ENCODE measurements around the gene PTBP3. TPM values are rescaled to one million over a fixed set of nuclear protein-coding genes. Genes with fewer than 3 reads are reported as not detected.

The PTBP3 gene
- total RNA-seq, 1 experiment from 2014 or later, result 100 TPM

DNA sequence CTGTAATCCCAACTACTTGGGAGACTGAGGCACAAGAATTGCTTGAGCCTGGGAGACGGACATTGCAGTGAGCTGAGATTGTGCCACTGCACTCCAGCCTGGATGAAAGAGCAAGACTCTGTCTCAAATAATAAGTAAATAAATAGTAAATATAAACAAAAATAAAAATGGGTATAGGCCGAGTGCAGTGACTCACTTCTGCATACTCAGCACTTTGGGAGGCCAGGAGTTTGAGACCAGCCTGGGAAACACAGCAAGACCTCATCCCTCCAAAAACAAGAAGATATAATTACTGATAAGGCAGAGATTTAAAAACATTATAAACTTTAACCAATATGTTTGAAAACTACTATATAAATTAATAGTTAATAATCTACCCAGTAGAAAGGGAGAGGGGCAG lies 120.5 kb downstream of the PTBP3 start:
- H3K27ac Mint-ChIP-seq, result no peak overlapping the region
- peaks cover 11% of the 10 kb centered on the region for H3K4me1 Mint-ChIP-seq
- DNase-seq (ENCODE audit: low spot score), result no peak
- POLR2A ChIA-PET, result no interaction called here
- H3K9me3 Mint-ChIP-seq, result peaks cover 6% of the 10 kb centered on the region
- H3K4me3 Mint-ChIP-seq, result no peak overlapping the region
- H3K27me3 Mint-ChIP-seq (ENCODE audit: low read depth), result no peaks in the 10 kb centered on the region
- peaks cover 17% of the 10 kb centered on the region for H3K36me3 Mint-ChIP-seq
- CTCF ChIA-PET, result no interaction called here
- ATAC-seq, result no peak
- TF ChIP-seq ATF3 (CRISPR knock-in tag; conservative IDR thresholded peaks at IDR 0.05) (no peak), ZNF232 (CRISPR knock-in tag; IDR thresholded peaks at IDR 0.05) (no peak), SMAD4 (CRISPR knock-in tag; IDR thresholded peaks at IDR 0.05) (no peak), FOXP1 (CRISPR knock-in tag; IDR thresholded peaks at IDR 0.05; ENCODE audit: borderline replicate concordance) (no peak), MAX (CRISPR knock-in tag; IDR thresholded peaks at IDR 0.05) (no peak), ZNF512 (CRISPR knock-in tag; IDR thresholded peaks at IDR 0.05; ENCODE audit: borderline replicate concordance) (no peak), ZNF121 (CRISPR knock-in tag; IDR thresholded peaks at IDR 0.05) (no peak)
- TF ChIP-seq, protein P1, sequence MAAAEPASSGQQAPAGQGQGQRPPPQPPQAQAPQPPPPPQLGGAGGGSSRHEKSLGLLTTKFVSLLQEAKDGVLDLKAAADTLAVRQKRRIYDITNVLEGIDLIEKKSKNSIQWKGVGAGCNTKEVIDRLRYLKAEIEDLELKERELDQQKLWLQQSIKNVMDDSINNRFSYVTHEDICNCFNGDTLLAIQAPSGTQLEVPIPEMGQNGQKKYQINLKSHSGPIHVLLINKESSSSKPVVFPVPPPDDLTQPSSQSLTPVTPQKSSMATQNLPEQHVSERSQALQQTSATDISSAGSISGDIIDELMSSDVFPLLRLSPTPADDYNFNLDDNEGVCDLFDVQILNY (CRISPR knock-in tag; IDR thresholded peaks at IDR 0.05), result no peak
- TF ChIP-seq, protein P2, sequence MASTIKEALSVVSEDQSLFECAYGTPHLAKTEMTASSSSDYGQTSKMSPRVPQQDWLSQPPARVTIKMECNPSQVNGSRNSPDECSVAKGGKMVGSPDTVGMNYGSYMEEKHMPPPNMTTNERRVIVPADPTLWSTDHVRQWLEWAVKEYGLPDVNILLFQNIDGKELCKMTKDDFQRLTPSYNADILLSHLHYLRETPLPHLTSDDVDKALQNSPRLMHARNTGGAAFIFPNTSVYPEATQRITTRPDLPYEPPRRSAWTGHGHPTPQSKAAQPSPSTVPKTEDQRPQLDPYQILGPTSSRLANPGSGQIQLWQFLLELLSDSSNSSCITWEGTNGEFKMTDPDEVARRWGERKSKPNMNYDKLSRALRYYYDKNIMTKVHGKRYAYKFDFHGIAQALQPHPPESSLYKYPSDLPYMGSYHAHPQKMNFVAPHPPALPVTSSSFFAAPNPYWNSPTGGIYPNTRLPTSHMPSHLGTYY (CRISPR knock-in tag; IDR thresholded peaks at IDR 0.05), result no peak

DNA sequence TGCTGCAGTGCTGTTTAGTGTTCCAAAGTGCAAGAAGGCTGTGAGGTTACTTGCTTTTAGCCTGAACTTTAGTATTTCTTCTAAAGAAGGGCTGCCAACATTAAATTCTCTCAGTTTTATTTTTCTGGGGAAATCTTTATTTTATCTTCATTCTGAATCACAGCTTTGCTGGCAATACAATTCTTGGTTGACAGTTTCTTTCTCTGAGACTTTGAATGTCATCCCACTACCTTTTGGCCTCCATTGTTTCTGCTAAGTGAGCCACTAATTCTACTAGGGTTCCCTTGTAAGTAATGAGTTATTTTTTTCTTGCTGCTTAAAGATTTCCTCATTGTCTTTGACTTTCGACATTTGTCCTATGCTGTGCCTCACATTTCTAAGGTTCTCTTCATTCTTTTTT lies 126.0 kb downstream of the PTBP3 start:
- ATAC-seq (no peak), DNase-seq (ENCODE audit: low spot score) (no peak)
- ChIA-PET POLR2A (no interaction called here), CTCF (interaction anchor here (1.1 kb wide), 1 partner anchor 44 kb away, joined by 5 read pairs; no protein-coding TSS in a partner anchor)
- Mint-ChIP-seq H3K4me3 (no peak overlapping the region), H3K27me3 (ENCODE audit: low read depth) (no peaks in the 10 kb centered on the region), H3K36me3 (peaks cover 20% of the 10 kb centered on the region), H3K9me3 (peaks cover 20% of the 10 kb centered on the region), H3K27ac (no peak overlapping the region), H3K4me1 (no peaks in the 10 kb centered on the region)
- TF ChIP-seq, protein P3, sequence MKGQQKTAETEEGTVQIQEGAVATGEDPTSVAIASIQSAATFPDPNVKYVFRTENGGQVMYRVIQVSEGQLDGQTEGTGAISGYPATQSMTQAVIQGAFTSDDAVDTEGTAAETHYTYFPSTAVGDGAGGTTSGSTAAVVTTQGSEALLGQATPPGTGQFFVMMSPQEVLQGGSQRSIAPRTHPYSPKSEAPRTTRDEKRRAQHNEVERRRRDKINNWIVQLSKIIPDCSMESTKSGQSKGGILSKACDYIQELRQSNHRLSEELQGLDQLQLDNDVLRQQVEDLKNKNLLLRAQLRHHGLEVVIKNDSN (CRISPR knock-in tag; IDR thresholded peaks at IDR 0.05), result no peak
- TF ChIP-seq, protein P4, sequence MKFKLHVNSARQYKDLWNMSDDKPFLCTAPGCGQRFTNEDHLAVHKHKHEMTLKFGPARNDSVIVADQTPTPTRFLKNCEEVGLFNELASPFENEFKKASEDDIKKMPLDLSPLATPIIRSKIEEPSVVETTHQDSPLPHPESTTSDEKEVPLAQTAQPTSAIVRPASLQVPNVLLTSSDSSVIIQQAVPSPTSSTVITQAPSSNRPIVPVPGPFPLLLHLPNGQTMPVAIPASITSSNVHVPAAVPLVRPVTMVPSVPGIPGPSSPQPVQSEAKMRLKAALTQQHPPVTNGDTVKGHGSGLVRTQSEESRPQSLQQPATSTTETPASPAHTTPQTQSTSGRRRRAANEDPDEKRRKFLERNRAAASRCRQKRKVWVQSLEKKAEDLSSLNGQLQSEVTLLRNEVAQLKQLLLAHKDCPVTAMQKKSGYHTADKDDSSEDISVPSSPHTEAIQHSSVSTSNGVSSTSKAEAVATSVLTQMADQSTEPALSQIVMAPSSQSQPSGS (CRISPR knock-in tag; IDR thresholded peaks at IDR 0.05; ENCODE audit: borderline replicate concordance, low read depth), result no peak
- TF ChIP-seq ZNF512 (CRISPR knock-in tag; IDR thresholded peaks at IDR 0.05; ENCODE audit: borderline replicate concordance), result no peak
- no peak for TF ChIP-seq ARID4B (CRISPR knock-in tag; IDR thresholded peaks at IDR 0.05; ENCODE audit: borderline replicate concordance)
- no peak for TF ChIP-seq E2F4 (CRISPR knock-in tag; IDR thresholded peaks at IDR 0.05; ENCODE audit: borderline replicate concordance, low read depth)
- no peak for TF ChIP-seq JAZF1 (CRISPR knock-in tag; IDR thresholded peaks at IDR 0.05)
- no peak for TF ChIP-seq SMAD3 (CRISPR knock-in tag; IDR thresholded peaks at IDR 0.05; ENCODE audit: borderline replicate concordance)
